PC-3 (cell line): Measurements from ENCODE around the gene PTPRN2.

Experiments used
- CTCF ChIP-seq: fragments of 300-600 bp; sonication (generic); conservative IDR thresholded peaks from 2 replicates; pipeline ENCODE4 v1.5.1; 2017; ENCODE audit warnings: antibody characterized with exemption, low read depth, mild to moderate bottlenecking, low read length
- EZH2 ChIP-seq: fragments of 300-600 bp; sonication (generic); IDR thresholded peaks from one replicate; pipeline ENCODE4 v1.6.1; 2017; ENCODE audit warnings: antibody characterized with exemption, mild to moderate bottlenecking, low read length; ENCODE audit not compliant: unreplicated experiment

- no peak for TF ChIP-seq CTCF
- TF ChIP-seq EZH2, result no peak
Observed at GRCh38 chr7:158534598-158534997, 53.0 kb downstream of the PTPRN2 start.
